ENCODE measurements around the gene LRTM2.
"Not testable (repeated sequence)": the region's sequence is repeated elsewhere in the genome, so short reads cannot be mapped to it uniquely, and the experiment has no call there.

The LRTM2 gene

GRCh38 chr12:1812650-1813302 lies 7.6 kb upstream of the LRTM2 start:
- DNase-seq, result no peak

DNA sequence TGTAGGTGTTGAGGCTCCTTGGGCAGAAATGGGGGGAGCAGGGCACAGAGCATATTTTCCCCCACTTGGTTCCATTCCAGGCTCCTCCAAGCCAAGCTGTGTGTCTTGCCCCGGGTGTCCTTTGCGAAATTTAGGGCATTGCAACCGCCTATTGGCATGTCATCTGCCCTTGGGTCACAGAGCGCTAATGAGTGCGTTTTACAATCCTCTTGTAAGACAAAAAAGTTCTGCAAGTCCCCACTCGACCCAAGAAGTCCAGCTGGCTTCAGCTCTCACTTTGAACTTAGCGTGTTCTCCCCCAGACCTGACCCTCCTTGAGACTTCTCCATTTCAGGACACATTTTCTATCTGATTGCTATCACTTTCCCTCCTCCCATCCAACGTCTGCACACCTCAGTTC lies 6.1 kb upstream of the LRTM2 start:
- DNase-seq, result no peak

- DNase-seq, result no peak
Observed at GRCh38 chr12:1815108-1815507, 5.3 kb upstream of the LRTM2 start.

DNA sequence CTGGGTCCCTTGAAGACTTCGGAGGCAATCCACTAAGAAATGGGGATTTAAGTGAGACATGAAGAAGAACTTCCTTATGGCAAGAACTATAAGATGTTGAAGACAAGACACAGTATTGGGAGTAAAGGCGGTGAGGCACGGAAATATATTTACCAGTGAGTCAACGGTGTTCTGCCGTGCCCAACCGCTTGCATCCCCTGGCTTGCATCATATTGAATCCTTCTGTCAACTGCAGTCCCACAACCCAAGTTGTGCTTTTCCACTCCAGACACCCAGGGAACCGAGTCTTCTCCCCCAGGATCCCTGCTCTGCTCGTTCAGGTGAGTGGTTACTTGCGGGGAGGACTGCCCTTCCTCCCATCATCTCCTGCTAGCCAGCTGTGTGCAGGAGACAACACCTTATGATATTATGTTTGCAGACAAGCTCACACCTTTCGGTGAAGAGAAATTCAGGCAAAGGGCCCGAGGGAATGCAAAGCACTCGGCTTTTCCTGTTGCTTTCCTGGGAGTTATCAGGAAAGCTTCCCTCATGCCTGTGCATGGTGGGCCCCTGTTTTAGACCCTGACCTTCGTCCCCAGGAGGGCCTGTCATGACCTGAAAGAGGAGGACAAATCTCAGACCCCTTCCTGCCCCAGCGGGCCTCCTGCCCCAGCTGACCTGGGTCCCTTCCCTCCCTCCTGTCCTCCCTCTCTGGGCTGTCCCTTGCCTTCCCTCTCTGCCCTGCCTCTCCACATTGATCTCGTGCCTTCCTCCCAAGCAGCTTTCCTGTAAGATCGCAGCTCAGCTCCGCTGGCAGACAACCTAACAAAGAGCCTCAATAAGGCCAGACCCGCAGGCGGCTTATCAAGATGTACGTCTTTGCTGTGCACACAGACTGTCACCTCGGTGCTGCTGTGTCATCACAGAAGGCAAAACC lies 4.3 kb upstream of the LRTM2 start:
- DNase-seq, result no peak

DNA sequence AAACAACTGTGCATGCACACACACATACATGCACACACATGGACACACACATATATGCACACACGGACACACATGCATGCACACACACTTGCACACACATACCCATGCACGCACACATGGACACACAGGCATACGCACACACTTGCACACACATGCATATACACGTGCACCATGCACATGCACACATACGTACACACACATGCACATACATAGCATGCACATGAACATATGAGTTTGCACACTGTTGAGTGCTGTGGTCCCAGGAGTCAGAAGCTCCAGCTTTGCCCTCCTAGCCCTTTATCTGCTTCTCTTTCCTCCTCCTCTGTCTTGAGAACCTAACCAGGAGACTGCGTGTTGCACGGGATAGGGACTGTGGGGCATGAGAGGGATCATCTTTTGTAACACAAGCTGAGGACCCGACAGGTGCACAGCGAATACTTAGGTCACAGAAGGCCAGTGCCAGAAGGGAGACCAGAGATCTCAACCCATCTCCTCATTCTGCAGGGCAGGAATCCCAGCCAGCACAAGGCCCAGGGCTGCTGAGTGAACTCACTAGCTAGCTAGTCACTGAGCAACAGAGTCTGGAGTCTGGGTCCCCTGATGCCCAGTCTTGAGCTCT lies 3.5 kb upstream of the LRTM2 start:
- DNase-seq, result no peak

DNA sequence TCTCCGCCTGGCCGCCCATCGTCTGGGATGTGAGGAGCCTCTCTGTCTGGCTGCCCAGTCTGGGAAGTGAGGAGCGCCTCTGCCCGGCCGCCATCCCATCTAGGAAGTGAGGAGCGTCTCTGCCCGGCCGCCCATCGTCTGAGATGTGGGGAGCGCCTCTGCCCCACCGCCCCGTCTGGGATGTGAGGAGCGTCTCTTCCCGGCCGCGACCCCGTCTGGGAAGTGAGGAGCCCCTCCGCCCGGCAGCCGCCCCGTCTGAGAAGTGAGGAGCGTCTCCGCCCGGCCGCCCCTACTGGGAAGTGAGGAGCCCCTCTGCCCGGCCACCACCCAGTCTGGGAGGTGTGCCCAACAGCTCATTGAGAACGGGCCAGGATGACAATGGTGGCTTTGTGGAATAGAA lies 2.4 kb upstream of the LRTM2 start:
- not testable (repeated sequence) for DNase-seq

GRCh38 chr12:1819050-1819449 lies 1.3 kb upstream of the LRTM2 start:
- no peak for DNase-seq

GRCh38 chr12:1819571-1819970 lies 794 bp upstream of the LRTM2 start:
- no peak for DNase-seq

DNA sequence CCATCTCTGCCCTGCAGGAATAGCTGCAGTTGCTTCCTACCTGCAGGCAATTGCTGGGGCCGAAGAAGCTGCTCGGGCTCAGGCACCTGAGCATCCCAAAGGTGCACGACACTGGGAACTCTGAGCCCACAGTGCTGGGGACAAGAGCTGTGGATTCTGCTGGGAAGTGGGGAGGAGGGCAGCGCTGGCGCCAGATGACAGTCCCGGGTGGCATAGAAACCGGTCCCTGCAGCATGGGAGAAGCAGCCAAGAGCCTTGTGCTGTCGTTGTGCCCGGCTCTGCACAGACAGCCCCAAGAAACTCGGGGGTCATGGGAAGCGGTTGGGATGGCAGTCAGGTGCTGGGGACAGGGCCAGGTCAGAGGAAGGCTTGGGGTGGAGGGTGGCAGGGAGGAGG lies 529 bp downstream of the LRTM2 start:
- DNase-seq, result no peak

- no peak for DNase-seq
Observed at GRCh38 chr12:1821805-1822204, 1.4 kb downstream of the LRTM2 start.

DNA sequence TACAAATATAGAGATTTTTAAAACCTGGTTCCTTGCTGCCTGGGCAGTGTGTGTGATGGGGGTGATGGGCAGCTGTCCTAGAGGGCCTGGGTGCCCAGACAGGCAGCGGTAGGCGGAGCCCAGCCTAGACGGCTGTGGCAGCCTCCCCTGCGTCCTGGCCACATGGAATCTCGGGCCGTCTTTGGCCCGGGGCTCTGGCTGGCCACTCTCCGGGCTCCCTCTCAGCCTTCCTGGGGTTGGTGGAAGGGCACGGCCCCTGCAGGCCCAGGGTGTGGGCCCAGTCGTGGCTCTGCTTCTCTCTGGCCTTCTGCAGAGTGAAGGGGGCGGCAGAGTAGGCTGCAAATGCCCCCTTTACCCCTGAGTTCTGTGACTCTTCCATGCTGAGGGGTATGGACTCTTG lies 2.3 kb downstream of the LRTM2 start:
- no peak for DNase-seq

DNA sequence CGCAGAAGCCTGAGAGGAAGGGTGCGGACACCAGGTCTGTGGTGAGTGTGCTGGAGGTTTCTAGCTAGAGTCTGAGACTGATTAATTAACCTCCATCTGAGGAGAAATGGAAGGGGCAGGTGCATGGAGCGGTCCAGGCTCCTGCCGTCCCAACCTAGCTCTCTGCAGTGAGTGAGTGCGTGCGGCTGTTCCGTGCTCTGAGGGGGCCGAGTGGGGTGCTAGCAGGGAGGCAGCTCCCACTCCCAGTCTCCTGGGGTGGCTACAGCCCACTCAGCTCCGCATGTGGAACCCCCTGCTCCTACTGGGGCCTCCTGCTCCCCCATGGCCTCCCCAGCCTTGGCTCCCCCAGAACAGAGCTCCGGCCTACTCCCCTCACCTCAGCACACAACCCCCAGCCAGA lies 2.9 kb downstream of the LRTM2 start:
- no peak for DNase-seq

GRCh38 chr12:1825382-1826102 lies 5.2 kb downstream of the LRTM2 start:
- no peak for DNase-seq

DNA sequence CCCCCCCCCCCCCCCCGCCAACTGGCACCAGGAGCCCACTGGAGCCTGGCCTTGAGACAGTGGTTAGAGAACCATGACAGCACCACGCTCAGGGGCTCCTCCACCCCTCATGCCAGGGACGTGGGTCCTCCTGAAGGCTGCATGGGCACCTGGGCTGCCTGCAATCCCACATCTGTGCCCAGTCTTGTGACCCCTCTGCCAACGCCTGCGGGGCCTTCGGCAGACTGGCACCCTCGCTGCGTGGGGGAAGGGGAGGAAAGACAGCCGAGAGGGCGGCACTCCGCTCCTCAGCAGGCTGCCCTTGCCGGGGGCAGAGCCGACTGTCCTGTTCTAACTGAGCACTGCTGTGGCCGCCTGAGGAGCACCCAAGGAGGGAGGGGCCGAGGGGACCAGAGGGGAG lies 6.0 kb downstream of the LRTM2 start:
- no peak for DNase-seq

- DNase-seq, result no peak
Observed at GRCh38 chr12:1826867-1827705, 6.7 kb downstream of the LRTM2 start.

DNA sequence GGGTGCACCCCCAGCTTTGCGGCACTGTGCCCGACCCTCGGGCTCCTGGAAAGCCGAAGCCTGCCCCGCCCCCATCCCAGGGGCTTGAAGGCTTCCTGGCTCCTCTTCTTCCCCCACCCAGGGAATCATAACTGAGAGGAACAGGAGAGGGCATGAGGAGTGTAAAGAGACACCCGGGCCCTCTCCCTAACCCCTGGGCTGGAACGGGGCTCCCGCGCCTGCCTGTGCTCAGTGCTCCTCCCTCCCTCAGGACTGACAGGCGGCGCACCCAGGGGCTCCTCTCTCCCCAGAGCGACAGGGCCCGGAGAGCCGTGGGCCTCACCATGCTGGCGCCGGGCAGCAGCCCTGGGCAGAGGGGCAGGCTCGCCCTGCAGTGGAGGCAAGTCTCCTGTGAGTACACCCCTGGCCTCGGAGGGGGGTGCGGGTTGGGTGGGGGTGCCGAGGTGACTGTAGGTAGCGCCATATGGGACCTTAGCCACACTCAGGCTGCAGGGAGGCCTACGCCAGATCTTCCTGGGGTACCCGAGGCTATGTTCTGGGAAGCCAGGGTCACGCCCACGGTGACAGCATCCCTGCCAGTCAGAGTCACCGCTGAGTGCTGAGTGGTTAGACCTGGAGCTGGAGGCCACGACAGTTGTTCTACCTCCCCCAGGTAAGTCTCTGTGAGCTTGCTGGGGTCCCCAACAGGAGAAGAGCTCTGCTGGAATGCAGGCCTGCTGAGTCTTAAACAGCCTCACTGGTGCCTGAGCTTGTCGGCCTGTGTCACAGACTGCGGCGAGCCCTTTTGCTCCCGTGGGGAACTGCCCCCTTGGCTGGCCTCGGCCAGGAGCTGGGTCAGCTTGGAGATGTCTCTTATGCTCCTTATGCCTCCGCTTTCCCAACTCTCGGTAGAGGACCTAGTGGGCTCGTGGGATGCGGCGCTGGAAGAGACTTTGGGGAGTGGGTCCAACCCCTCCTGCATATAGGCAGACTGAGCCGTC lies 7.8 kb downstream of the LRTM2 start:
- DNase-seq, result no peak

DNA sequence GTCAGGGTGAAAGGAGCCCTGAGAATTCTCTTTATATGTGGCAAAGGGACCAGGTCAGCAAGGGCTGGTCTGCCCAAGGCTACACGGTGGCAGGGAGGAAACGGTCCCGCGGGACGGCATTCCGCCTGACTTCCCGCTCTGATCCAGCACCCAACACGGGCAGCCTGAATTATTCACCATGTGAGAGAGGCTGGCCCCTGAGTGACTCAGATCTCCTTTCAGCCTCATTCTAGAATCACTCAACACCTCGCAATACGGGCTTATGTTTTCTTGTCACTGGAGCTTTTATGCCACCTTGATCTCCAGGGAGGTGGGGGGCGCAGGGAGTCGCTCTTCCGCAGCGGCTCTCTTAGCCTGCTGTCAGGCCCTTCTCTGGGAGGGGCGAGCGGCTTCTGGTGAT lies 8.5 kb downstream of the LRTM2 start:
- no peak for DNase-seq

DNA sequence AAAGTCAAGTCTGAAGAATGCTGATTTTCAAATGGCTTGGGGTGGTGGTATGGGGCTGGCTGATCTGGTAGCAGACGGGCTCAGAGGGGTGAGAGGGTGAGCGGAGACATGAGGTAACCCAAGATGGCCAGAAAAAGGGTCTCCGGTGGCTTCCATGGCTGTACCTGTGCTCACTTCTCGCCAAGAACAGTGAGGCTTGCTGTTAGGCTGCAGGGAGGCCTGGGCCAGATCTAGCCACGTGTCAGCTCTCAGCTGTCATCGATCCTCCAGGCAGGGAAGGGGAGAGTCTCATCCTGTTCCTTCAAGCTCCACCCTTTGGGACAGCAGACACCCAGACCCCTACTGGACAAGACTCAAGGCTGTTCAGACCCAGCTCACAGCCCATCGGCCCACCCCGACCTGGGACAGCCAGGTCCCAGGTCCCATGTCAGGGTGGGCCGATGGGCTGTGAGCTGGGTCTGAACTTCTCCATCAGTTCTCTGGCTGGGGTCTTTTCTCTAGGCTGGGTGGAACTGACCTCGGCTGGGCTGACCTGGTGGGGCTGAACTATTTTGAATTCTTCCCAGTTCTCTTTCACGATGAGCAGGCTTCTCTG lies 9.0 kb downstream of the LRTM2 start:
- no peak for DNase-seq

DNA sequence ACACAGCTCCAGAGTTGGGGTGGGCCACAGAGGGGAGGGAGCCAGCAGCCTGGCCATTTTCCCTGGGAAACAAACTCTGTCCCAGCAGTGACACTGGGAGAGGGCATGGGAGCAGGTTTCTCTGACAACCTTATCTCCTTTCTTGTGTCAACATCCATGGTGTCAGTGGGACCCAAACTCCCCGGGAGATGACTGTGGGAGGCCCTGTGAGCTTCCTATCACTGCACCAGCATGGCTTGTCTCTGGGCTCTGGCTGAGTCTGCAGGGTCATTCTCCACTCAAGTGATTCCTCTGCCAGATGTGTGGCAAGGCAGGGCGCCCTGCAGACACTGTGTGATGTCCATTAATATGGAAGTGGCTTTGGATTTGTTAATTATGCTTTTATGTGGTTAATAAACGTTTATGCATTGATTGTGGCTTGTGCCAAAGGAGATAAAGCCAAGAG lies 10.1 kb downstream of the LRTM2 start:
- no peak for DNase-seq

Data from activated CD4-positive, CD25-positive, alpha-beta regulatory T cell treated with anti-CD3 and anti-CD28 coated beads, Interleukin-2, amount 50 U/mL, for 72 hours (primary cell).